AG10803 (cell line): ENCODE measurements around the gene ELANE.

Source experiments
- DNase-seq: peaks from one replicate; pipeline ENCODE4 v3.0.0; 2010; ENCODE audit warnings: low read depth
- H3K4me3 ChIP-seq: 2 replicates; pipeline ENCODE4 v1.5.1; 2011; ENCODE audit warnings: mild to moderate bottlenecking, low read length, control low read depth
- TF ChIP-seq, protein P1 (sequence below): conservative IDR thresholded peaks from 2 replicates; pipeline ENCODE4 v1.5.1; 2011; ENCODE audit warnings: mild to moderate bottlenecking, low read length, control low read depth, inconsistent platforms

Gene ELANE

GRCh38 chr19:805600-806550, 46.2 kb upstream of the ELANE start:
- no peak for DNase-seq
- no peak overlapping the region for H3K4me3 ChIP-seq
- TF ChIP-seq, protein P1, sequence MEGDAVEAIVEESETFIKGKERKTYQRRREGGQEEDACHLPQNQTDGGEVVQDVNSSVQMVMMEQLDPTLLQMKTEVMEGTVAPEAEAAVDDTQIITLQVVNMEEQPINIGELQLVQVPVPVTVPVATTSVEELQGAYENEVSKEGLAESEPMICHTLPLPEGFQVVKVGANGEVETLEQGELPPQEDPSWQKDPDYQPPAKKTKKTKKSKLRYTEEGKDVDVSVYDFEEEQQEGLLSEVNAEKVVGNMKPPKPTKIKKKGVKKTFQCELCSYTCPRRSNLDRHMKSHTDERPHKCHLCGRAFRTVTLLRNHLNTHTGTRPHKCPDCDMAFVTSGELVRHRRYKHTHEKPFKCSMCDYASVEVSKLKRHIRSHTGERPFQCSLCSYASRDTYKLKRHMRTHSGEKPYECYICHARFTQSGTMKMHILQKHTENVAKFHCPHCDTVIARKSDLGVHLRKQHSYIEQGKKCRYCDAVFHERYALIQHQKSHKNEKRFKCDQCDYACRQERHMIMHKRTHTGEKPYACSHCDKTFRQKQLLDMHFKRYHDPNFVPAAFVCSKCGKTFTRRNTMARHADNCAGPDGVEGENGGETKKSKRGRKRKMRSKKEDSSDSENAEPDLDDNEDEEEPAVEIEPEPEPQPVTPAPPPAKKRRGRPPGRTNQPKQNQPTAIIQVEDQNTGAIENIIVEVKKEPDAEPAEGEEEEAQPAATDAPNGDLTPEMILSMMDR: no peak

DNA sequence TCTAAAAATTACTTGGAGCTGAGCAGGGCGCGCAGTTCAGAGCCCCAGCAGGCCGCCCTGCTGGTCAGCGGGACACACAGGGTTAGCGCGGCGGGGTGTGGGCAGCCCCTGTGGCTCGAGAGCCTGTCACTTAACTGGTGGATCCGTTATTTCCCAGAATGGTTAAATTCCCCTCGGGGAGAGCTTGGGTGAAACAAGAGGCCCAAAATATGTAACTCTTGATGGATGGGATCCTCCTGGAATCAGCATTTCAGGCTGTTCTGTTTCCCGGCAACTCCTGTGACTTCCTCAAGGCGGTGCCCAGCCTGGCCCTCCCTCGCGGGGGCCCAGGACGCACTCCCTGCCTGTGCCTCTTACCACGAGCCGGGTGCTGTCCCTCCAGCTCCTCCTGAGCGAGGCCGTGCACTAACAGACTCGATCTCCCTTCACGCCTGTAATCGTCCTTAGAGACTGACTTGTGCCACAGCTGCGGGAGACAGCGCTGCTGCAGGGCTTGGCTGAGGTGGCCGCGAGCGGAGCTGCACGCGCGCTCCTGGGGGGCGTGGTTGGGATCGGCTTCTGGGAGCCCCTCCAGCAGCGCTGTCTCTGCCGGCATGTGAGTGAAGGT, 45.2 kb upstream of the ELANE start:
- H3K4me3 ChIP-seq: no peak overlapping the region
- DNase-seq: no peak
- TF ChIP-seq, protein P1: no peak

- TF ChIP-seq, protein P1: no peak
- H3K4me3 ChIP-seq: no peak overlapping the region
- no peak for DNase-seq
Measured at GRCh38 chr19:807627-808422, 44.3 kb upstream of the ELANE start.

GRCh38 chr19:808423-808775, 43.7 kb upstream of the ELANE start:
- H3K4me3 ChIP-seq: no peak overlapping the region
- no peak for DNase-seq
- TF ChIP-seq, protein P1: no peak

GRCh38 chr19:810077-810855, 41.8 kb upstream of the ELANE start:
- TF ChIP-seq, protein P1: no peak
- no peak for DNase-seq
- H3K4me3 ChIP-seq: no peak overlapping the region

DNA sequence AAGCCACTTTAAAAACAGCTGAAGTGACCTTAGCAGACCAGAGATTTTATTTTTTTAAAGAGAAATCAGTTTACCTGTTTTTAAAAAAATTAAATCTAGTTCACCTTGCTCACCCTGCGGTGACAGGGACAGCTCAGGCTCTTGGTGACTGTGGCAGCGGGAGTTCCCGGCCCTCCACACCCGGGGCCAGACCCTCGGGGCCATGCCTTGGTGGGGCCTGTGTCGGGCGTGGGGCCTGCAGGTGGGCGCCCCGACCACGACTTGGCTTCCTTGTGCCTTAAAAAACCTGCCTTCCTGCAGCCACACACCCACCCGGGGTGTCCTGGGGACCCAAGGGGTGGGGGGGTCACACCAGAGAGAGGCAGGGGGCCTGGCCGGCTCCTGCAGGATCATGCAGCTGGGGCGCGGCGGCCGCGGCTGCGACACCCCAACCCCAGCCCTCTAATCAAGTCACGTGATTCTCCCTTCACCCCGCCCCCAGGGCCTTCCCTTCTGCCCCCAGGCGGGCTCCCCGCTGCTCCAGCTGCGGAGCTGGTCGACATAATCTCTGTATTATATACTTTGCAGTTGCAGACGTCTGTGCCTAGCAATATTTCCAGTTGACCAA, 41.1 kb upstream of the ELANE start:
- DNase-seq: no peak
- TF ChIP-seq, protein P1: no peak
- H3K4me3 ChIP-seq: no peak overlapping the region
